Right forelimb (tissue), 1 donor: ENCODE data around the gene SYCE3.

Experiments used
- DNase-seq: peaks from one replicate; pipeline ENCODE4 v3.0.0-alpha.2; 2018

The SYCE3 gene

GRCh38 chr22:50600538-50600937 lies 37.8 kb upstream of the SYCE3 start, which contains the start of gene MAPK8IP2:
MAPK8IP2 (plus strand) TSS chr22:50600793; CDS start chr22:50600819, 26 bp downstream.
- DNase-seq = no peak

DNA sequence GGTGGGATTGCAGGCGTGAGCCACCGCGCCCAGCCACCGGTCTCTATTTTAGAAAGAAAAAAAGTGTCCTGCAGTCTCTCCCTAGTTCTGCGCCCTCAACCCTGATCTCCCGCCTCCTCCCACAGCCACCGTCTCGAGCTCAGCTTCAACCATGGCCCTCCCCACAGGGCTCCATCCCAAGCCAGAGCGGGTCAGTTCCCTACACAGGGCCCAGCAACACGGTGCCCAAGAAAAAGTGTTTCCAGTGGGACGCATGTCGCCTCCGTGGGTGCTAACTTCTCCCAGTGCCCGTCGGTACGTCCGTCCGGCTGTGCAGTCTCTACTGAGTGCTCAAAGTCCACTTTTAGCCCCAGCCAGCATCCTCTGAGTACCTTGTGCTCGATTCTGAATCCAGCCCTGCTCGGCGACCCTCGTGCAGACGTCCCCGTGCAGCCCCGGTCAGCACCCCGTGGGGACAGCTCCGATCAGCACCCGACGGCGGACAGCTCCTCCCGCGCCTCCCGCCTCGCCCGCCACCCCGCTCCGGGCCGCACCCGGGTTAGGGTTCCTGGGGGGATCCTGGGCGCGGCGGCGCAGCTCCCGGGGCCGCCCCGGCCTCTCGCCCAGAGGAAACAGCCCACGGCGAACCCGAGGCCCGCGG lies 37.2 kb upstream of the SYCE3 start:
- peak; percentile 82 for DNase-seq

DNA sequence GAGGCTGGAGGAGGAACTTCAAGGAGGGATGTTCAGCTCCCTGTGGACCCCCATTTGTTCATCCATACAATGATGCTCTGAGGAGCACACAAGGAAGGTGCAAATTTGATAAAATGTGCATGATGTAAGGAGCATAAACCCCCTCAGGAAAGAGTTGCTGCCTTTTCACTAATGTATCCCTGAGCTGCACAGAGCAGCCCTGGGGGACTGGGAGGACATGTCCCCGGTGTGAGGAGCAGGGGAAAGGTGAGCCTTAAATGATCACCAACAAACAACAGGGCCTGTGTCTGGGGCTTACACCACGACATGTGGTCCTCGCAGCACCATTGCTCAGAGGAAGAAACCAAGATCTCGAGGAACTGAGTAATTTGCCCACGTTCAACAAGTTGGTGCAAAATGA lies 34.4 kb upstream of the SYCE3 start:
- no peak for DNase-seq

DNA sequence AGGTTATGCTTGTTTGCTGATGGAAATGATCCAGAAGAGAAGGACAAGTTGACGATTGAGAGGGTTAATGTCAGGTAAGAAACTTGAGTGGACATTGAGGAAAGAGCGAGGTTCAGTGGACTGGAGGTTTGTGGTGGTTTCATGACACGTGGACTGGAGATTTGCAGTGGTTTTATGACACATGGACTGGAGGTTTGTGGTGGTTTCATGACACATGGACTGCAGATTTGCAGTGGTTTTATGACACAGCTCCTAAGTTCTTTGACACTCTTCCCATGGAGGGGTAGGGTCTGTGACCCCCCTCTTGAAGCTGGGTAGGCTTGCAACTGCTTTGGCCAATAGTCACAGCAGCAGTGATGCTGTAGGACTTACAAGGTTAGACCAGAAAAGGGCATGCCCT lies 32.5 kb upstream of the SYCE3 start:
- no peak for DNase-seq

GRCh38 chr22:50587407-50587806 lies 24.7 kb upstream of the SYCE3 start:
- no peak for DNase-seq

DNA sequence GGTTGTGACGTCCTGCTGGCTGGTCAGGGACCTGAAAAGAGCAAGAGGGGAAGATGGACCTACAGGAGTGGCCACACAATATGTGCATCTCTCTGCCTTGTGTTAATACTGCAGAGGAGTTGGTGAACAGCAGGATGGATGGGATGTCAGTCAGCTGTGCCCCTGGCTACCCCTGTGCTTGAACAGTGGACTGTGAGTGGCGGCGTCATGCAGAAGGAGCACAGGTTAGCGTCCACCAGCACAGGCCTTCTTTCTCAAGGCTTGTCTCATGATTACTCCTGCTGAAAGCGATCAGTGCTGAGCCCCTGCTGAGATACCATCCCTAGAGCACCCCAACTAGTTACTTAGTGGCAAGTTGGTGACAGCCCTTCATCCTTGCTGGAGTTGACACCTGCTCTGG lies 23.7 kb upstream of the SYCE3 start:
- no peak for DNase-seq

GRCh38 chr22:50585781-50586180 lies 23.1 kb upstream of the SYCE3 start:
- no peak for DNase-seq

DNA sequence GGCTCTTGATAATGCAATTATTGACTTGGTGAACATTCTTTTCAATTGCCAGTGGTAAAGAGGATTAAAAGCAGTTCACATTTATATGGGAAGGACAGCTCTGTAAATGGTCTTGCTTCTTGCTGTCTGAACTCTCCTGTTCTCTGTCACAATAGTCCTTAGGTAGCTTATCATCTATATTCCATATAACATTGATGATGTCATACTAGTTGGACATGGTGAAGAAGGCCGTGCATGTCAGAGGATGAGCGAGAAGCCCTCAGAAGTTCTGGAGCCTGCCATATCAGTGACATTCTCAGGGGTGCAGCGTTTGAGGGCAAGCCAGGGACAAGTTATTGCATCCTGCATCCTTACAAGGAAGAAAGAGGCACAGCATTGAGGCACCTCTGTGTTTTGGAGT lies 22.5 kb upstream of the SYCE3 start:
- no peak for DNase-seq

DNA sequence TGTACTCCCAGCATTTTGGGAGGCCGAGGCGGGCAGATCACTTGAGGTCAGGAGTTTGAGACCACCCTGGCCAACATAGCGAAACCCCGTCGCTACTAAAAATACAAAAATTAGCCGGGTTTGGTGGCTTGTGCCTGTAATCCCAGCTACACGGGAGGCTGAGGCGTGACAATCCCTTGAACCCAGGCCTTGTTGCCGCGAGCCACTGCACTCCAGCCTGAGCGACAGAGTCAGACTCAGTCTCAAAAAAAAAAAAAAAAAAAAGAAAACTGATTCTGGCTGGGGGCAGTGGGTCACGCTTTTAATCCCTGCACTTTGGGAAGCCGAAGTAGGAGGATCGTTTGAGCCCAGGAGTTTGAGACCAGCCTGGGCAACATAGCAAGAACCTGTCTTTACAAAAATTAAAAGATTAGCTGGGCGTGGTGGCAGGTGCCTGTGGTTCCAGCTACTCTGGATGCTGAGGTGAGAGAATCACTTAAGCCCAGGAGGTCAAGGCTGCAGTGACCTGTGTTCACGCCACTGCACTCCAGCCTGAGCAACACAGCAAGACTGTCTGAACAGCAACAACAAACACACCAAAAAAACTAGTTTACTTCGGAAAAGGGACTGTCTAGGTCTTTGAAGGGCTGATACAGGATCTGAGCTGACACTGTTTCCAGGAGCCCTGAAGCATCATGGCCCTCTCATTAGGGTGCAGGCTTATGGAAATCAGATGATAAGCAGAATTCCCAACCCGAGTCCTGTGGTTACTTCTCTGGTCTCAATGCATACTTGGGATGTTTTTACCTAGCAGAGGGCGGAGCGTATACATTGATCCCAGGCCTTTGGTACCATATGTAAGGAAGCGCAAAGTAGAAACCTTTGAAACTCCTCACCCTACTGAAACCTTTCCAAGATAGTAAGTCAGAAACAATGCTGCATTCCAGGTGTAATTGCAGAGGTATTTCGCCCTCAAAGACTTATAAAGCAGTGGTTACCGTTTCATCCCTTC lies 21.7 kb upstream of the SYCE3 start:
- no peak for DNase-seq

- DNase-seq = no peak
Observed at GRCh38 chr22:50583294-50583861, 20.7 kb upstream of the SYCE3 start.

DNA sequence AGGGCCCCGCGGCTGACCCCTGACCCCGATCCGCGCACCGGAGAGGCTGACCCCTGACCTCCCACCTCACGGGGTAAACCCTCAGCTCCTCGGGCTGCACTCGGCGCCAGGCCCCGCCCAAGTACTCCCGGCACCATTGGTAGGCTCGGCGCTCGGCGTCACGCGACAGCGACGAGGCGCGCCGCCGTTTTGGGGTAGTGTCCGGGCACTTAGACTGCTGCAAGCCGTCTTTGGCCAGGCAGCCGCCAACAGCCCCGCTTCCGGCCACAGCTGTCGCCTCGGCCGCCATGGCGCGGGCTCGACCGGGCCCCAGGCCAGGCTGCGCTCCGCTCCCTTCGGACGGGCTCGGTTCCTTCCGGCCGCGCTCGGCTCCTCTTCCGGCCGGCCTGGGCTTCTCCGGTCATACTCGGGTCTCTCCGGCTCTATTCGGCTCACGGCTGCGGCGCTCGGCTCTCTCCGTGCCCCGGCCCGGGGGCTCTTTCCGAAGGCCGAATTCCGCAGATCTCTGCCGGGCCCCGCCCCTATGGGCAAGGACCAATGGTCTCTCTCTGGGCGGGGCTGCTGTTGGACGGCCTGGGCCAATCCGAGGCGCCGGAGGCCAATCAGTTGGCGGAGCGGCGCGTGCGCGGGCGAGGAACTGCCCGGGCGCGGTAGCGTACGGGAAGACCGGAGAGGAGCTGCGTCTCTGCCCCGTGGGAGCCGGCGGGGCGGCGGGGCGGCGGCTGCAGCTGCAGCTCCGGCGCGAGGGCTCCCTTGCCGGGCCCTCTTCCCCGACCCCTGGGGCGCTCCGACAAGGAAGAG lies 20.0 kb upstream of the SYCE3 start, which contains the start of gene CHKB:
TSS of gene CHKB (minus strand) at position 357 of the 801 bp plus-strand sequence. CDS start at position 289, 68 bp downstream.
- peak; percentile 99 for DNase-seq

DNA sequence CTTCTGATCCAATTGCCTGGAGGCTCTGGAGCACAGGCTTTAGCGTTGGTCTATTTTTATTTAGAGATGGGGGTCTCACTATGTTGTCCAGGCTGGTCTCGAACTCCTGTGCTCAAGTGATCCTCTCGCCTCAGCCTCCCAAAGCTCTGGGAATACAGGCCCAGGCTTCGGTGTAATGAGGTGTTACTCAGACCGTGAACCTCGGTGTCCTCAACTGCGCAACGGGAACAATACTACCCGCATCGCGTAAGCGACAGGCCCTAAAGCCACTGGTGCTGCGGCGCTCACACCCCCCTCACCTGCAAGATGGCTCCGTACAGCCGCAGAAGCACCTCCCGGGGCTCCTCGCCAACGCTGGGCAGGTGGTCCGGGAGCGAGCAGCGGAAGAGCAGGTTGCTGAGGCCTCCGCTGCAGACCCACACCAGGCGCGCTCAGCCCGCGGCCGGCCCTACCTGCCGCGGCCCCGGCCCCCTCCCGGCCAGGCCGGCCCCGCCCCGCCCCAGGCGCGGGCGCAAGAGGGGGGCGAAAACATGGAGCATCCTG lies 19.3 kb upstream of the SYCE3 start:
- no peak for DNase-seq

DNA sequence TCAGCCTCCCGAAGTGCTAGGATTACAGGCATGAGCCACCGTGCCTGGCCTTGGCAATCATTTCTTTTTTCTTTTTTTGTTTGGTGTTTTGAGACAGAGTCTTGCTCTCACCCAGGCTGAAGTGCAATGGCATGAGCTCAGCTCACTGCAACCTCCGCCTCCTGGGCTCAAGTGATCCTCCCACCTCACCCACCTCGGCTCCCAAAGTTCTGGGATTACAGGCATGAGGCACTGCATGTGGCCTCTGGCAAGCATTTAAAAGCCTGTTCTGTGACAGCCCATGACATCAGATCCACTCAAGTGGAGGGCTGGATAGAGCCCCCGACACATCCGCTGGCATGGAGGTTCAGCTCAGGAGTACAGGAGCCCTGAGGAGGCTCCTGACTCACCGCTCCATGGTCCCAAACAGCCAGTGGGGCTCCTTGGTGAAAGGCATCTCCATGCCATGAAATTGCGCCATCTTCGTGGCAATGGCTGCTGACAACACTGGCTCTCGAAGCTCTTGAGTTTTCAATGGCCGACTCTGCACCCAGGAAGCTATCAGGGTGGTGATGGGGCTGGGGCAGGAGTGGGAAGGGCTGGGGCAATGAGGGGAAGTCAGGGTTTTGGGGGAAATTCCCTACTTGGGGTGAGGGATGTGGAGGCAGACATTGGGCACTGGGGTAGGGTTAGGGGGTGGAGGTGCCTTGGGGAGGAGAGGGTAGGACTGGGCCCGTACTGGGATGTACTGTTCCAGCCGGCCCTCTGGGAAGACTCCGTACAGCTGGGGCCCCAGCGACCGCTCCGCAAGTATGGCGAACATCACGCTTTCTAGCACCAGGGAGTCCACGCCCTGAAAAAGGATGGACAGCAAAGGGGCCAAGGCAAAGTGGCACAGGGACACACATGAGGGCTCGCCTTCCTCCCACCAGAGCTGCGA lies 18.6 kb upstream of the SYCE3 start:
- DNase-seq = no peak

- DNase-seq = no peak
Observed at GRCh38 chr22:50579752-50580151, 17.0 kb upstream of the SYCE3 start.

- DNase-seq = no peak
Observed at GRCh38 chr22:50578776-50579310, 16.1 kb upstream of the SYCE3 start.

- DNase-seq = no peak
Observed at GRCh38 chr22:50577987-50578775, 15.5 kb upstream of the SYCE3 start, which contains the start of gene CPT1B. CPT1B (minus strand) TSS chr22:50578427; CDS start chr22:50577915, 512 bp downstream.

GRCh38 chr22:50577697-50577986 lies 14.9 kb upstream of the SYCE3 start:
- no peak for DNase-seq

DNA sequence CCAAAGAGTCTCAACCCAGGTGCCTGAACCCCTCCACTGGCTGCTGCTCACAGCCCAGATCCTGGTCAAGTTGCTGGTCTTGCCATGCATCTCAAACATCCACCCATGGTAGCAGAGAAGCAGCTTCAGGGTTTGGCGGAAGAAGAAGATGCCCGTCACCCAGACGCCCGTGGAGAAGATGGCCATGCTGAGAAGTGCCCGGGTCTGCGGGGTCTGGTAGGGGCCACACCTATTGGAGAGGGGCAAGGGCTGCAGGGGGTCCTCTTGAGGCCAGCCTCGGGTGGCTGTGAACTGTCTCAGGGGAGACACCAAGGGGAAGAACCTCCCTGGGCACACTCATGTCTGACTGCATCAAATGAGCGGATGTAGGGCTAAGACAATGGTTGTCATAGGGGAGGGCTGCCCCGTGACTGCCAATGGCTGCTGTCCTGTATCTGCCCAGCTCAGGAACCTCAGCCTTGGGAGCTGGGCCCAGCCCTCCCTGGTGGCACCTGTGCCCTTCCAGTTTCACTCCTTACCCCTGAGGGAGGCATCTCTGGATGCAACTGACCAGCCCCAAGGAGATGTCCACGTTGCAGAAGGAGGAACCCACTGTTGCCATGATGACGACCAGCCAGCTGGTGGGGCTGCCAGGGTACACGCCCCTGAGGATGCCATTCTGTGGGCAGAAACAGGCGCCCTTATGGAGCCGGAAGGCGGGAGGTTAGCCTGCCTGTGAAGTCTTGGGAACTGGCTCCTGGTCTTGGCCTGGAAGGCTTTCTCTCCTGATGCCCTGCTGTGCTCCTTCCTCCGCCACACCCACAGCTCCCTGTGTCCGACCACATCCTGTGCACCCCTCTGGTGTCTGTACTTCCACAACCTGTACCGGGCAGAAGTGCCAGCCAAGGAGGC lies 14.3 kb upstream of the SYCE3 start:
- DNase-seq = no peak

DNA sequence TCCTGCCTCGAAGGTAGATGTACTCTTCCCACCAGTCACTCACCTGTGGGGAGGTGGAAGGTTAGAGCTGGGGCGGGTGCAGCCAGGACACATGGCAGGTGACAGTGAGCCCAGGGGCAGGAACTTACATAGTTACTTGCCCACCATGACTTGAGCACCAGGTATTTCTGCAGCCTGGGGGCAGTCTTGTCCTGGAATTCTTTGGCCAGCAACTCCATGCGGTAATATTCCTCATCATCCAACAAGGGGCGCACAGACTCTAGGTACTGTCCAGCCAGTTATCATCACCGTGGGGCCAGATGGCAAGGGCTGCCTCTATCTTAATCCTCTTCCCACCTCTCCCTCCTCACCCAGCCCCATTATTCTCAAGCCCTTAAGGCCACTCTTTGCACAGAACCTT lies 13.4 kb upstream of the SYCE3 start:
- DNase-seq = no peak
